Stimulated activated naive B cell treated with anti-CD40 and anti-IgM and Interleukin-4, amounts not matched to agents 10 μg/mL and 1 μg/mL and 100 μg/mL, for 72 hours (primary cell): ENCODE results near the gene SIX1.

ENCODE experiments used
- ATAC-seq, 2 donors: fragments of 150-1000 bp; cut with Tn5 transposase; replicated peaks; 2 replicates each; pipeline ENCODE4 v1.10.0; 2021; ENCODE audit warnings: moderate library complexity in 1 of 2
- DNase-seq: peaks from one replicate; pipeline ENCODE4 v3.0.0; 2021
- H3K27ac Mint-ChIP-seq: one replicate; pipeline ENCODE4 v1.8.0; 2022; ENCODE audit warnings: mild to moderate bottlenecking, mixed read lengths
- H3K27me3 Mint-ChIP-seq, 2 donors: one replicate each; pipeline ENCODE4 v1.8.0; 2022; ENCODE audit warnings: mixed read lengths in 2 of 2
- H3K36me3 Mint-ChIP-seq, 2 donors: one replicate each; pipeline ENCODE4 v1.8.0; 2022; ENCODE audit warnings: mixed read lengths in 2 of 2, mild to moderate bottlenecking in 1 of 2
- H3K4me1 Mint-ChIP-seq, 2 donors: one replicate each; pipeline ENCODE4 v1.8.0; 2022; ENCODE audit warnings: mixed read lengths in 2 of 2, mild to moderate bottlenecking in 1 of 2
- H3K4me3 Mint-ChIP-seq, 2 donors: one replicate each; pipeline ENCODE4 v1.8.0; 2022; ENCODE audit warnings: mild to moderate bottlenecking in 2 of 2, mixed read lengths in 2 of 2, moderate library complexity in 1 of 2
- H3K9me3 Mint-ChIP-seq, 2 donors: one replicate each; pipeline ENCODE4 v1.8.0; 2022; ENCODE audit warnings: mixed read lengths in 2 of 2, mild to moderate bottlenecking in 1 of 2

The SIX1 gene

DNA sequence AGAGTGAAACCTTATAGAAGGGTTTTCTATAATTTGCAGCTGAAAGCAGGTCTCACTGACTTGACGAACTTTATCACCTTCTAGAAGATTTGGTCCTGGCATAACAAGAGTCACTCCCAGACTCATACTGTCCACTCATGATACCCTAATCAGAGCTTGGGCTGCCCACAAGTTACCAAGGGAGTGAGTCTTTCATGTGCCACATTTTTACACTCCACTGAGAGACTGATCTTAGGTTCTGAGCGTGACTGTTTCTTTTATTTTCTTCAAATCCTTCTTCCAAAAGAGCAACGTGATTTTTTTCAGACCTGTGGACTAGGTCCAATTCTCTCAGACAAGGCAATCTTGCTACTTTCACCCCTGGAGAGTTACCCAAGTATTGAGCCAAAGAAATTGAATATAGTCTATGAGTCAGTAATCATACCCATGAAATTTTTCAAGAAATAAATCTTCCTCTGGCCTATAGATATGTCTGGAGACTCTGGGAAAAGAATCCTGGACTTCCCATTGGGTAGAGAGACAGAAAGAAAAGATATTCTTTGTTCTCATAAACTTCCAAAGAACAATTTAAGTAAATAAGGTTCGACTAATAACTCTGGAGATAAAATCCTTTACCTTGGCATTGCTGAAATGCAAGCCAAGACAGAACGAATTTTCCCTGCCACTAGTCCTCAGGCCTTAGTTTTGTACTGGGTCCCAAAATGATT is 26.9 kb downstream of the SIX1 start:
- Mint-ChIP-seq H3K9me3 (no peaks in the 10 kb centered on the region), H3K36me3 (no peaks in the 10 kb centered on the region), H3K4me1 (peaks cover 4 to 8% of the 10 kb centered on the region in 2 donors), H3K27me3 (peaks cover 19 to 32% of the 10 kb centered on the region in 2 donors), H3K4me3 (no peak overlapping the region), H3K27ac (no peak overlapping the region)
- DNase-seq = no peak
- ATAC-seq = no peak

- Mint-ChIP-seq H3K4me1 (peaks cover 5 to 10% of the 10 kb centered on the region in 2 donors), H3K27ac (no peak overlapping the region), H3K36me3 (no peaks in the 10 kb centered on the region), H3K27me3 (peaks cover 19 to 32% of the 10 kb centered on the region in 2 donors), H3K9me3 (no peaks in the 10 kb centered on the region), H3K4me3 (no peak overlapping the region)
- ATAC-seq (no peak), DNase-seq (no peak)
These were observed 27.9 kb downstream of the SIX1 start for GRCh38 chr14:60621386-60621785.

DNA sequence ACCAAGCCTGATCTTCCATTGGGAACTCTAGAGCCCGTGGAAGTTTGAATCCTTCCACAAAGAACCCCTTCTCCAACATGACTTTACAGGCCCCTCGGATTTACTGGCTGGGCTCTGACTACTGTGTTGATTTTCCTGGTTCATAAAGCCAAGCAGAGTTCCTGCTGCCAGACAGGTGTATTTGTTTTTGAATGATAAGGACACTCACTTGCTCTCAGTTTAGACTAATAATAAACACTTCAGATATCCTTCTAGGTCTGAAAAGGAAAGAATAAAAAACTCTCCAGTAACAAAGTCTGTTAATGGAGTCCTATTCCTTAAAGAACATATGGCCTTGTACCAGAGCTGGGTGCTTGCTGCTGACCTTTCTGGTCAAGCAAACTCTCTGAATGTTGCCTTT is 31.0 kb downstream of the SIX1 start:
- no peaks in the 10 kb centered on the region for H3K36me3 Mint-ChIP-seq
- no peak overlapping the region for H3K27ac Mint-ChIP-seq
- no peaks in the 10 kb centered on the region for H3K9me3 Mint-ChIP-seq
- peaks cover 5 to 10% of the 10 kb centered on the region in 2 donors for H3K4me1 Mint-ChIP-seq
- DNase-seq (no peak), ATAC-seq (no peak)
- H3K4me3 Mint-ChIP-seq = no peak overlapping the region
- H3K27me3 Mint-ChIP-seq = peaks cover 14 to 26% of the 10 kb centered on the region in 2 donors

- H3K36me3 Mint-ChIP-seq = no peaks in the 10 kb centered on the region
- ATAC-seq = no peak
- DNase-seq = no peak
- H3K27me3 Mint-ChIP-seq = peaks cover 10 to 19% of the 10 kb centered on the region in 2 donors
- no peaks in the 10 kb centered on the region for H3K9me3 Mint-ChIP-seq
- H3K27ac Mint-ChIP-seq = no peak overlapping the region
- peaks cover 5 to 10% of the 10 kb centered on the region in 2 donors for H3K4me1 Mint-ChIP-seq
- H3K4me3 Mint-ChIP-seq = no peak overlapping the region
These were observed 32.8 kb downstream of the SIX1 start for GRCh38 chr14:60616461-60616959.

DNA sequence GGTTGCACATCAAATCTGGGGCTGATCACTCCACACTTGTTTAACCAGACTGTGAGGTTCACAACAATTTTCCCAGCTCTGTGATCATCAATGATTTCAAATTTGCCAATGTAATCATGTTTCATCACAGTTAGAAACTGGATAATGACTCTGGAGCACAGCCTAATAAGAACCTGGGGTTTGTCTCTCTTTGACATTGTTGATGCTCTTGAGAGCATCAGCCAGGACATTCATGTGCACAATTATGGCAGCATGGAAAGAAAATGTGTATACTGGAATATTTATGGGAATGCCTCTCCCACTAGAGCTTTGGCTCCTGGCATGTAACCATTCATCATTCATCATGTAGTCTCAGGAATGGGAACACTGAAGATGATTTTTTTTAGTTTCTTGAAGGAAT is 47.0 kb downstream of the SIX1 start:
- DNase-seq (no peak), ATAC-seq (no peak)
- H3K36me3 Mint-ChIP-seq = no peaks in the 10 kb centered on the region
- H3K27ac Mint-ChIP-seq = no peak overlapping the region
- H3K4me3 Mint-ChIP-seq = no peak overlapping the region
- H3K27me3 Mint-ChIP-seq = peaks cover 25 to 30% of the 10 kb centered on the region in 2 donors
- no peaks in the 10 kb centered on the region for H3K4me1 Mint-ChIP-seq
- H3K9me3 Mint-ChIP-seq = peaks cover 3 to 4% of the 10 kb centered on the region in 2 donors

- Mint-ChIP-seq H3K36me3 (no peaks in the 10 kb centered on the region), H3K27me3 (peaks cover 36 to 41% of the 10 kb centered on the region in 2 donors)
These were observed 49.5 kb downstream of the SIX1 start for GRCh38 chr14:60599727-60600126.

GRCh38 chr14:60596139-60596538 is 53.1 kb downstream of the SIX1 start:
- Mint-ChIP-seq H3K4me1 (no peaks in the 10 kb centered on the region), H3K9me3 (no peaks in the 10 kb centered on the region), H3K36me3 (no peaks in the 10 kb centered on the region), H3K27me3 (peaks cover 19% of the 10 kb centered on the region in 2 donors), H3K4me3 (no peak overlapping the region), H3K27ac (no peak overlapping the region)
- ATAC-seq (no peak), DNase-seq (no peak)

More at GRCh38 chr14:60599727-60600126, 49.5 kb downstream of the SIX1 start:
- ATAC-seq = no peak
- Mint-ChIP-seq H3K4me1 (no peaks in the 10 kb centered on the region), H3K9me3 (peaks cover 0 to 2% of the 10 kb centered on the region in 2 donors), H3K4me3 (no peak overlapping the region), H3K27ac (no peak overlapping the region)
- DNase-seq = no peak

- no peak for ATAC-seq
- Mint-ChIP-seq H3K27me3 (peaks cover 17 to 24% of the 10 kb centered on the region in 2 donors), H3K36me3 (no peaks in the 10 kb centered on the region), H3K9me3 (no peaks in the 10 kb centered on the region), H3K4me3 (no peak overlapping the region), H3K27ac (no peak overlapping the region), H3K4me1 (no peaks in the 10 kb centered on the region)
- DNase-seq = no peak
These were observed 55.2 kb downstream of the SIX1 start for GRCh38 chr14:60594062-60594461.
